LNCAP (cell line): Measurements from ENCODE around the gene CLGN.
A peak's percentile ranks its signal among the peaks of the same experiment; 100 is the strongest.

Source experiments
- TF ChIP-seq, protein P1 (sequence below): fragments of 450-650 bp; IDR thresholded peaks from 2 replicates; pipeline ENCODE4 v1.5.1; 2017; ENCODE audit warnings: mild to moderate bottlenecking

Gene CLGN, protein sequence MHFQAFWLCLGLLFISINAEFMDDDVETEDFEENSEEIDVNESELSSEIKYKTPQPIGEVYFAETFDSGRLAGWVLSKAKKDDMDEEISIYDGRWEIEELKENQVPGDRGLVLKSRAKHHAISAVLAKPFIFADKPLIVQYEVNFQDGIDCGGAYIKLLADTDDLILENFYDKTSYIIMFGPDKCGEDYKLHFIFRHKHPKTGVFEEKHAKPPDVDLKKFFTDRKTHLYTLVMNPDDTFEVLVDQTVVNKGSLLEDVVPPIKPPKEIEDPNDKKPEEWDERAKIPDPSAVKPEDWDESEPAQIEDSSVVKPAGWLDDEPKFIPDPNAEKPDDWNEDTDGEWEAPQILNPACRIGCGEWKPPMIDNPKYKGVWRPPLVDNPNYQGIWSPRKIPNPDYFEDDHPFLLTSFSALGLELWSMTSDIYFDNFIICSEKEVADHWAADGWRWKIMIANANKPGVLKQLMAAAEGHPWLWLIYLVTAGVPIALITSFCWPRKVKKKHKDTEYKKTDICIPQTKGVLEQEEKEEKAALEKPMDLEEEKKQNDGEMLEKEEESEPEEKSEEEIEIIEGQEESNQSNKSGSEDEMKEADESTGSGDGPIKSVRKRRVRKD

DNA sequence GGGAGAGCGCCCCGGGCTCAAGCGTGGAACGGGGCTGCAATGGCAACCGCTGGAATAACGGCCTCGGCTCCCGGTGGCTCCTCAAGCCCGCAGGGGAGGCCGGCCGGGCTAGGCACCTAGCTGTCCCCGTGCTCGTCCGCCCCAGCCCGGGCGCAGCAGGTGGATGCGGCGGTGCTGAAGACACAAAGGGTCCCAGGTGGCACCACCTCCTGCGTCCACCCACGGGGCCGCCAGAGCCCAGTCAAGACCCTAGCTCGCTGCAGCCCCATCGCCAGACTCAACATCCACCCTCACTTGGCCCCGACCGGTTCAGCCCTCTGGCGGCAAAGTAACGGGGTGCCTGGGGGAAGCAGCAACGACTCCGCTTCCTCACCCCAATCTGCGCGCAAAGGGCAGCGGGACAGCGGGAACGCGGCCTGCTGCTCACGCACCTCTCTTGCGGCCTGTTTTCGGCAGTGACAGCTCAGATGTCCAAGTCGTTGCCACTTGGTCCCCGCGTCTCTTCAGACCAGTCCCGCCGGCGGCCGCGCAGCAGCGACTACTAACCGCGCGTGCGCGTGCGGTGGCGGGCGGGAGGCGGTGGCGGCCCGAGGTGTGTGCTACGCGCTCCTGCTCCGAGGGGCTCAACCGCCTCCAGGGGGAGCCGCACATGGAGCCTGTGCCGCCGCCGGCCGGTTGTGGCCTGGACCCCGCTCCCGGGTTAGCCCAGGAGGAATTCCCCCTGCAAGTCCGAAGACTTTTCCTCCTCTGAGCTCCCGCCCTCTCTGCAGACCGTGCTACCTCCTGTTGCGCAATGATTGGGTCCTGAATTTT, at the start of gene CLGN:
TSS of gene CLGN (minus strand) at position 543 of the 813 bp plus-strand sequence. CDS start 14,570 bp downstream, outside the sequence.
- TF ChIP-seq, protein P1, sequence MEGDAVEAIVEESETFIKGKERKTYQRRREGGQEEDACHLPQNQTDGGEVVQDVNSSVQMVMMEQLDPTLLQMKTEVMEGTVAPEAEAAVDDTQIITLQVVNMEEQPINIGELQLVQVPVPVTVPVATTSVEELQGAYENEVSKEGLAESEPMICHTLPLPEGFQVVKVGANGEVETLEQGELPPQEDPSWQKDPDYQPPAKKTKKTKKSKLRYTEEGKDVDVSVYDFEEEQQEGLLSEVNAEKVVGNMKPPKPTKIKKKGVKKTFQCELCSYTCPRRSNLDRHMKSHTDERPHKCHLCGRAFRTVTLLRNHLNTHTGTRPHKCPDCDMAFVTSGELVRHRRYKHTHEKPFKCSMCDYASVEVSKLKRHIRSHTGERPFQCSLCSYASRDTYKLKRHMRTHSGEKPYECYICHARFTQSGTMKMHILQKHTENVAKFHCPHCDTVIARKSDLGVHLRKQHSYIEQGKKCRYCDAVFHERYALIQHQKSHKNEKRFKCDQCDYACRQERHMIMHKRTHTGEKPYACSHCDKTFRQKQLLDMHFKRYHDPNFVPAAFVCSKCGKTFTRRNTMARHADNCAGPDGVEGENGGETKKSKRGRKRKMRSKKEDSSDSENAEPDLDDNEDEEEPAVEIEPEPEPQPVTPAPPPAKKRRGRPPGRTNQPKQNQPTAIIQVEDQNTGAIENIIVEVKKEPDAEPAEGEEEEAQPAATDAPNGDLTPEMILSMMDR = peak; percentile 39

DNA sequence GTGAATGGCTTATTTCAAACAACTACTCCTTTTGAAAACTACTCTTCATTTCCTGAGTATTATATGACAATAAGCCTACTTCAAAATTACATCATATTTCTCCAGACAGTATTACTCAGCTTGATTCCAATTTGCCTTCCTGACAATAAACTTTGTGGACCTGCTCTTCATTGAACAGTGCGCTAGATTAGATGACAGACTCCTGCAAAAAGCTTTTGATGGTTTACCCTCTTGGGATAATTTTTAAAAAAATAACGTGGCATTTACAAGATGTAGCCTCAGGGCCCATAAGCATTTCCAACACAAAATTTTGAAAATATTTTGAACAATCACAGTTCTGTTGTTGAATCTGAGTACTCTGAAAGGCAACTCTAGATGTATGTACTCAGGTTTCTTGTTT, 44.7 kb upstream of the CLGN start:
- TF ChIP-seq, protein P1 = no peak

DNA sequence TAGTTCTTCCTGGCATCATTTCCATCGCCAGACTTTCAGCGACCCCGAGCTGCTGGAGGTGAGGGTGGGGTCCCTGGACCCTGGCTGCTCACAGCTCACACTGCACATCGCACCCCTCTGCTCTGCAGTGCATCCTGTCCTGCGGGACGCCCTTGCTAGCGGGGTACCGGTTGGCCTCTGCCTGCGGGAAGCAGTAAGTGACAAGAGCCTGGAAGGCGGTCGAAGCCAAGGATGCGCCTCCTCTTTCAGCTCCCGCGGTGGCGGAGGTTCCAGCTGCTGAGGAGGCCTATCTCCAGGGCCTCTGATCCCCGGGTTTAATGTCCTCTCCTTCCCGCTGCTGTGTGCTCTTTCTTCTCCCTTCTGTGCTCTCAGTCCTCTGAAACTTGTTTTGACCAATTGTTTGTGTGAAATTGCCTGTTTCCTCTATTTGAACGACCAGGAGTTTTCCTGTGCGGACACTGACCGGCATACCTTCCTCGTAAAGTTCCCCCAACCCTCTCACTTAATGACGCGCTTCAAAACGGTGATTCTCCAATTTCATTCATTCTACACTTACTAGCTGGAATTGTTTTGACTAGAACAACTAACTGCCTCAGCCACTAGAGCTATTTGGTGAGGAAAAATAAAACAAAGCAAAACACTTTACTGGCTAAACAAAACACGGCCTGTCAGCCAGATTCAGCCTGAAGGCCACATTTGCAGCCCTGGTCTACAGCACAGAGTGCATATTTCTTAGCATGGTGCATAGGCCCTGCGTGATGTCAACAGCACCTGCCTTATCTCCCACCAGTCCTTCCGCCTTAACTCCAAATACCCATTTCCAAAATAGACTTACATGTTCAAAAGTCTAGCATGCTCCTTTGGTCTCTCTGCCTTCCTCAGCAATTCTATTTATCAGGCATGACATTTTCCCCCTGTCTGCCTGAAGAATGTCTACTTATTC, 42.6 kb upstream of the CLGN start:
- TF ChIP-seq, protein P1 = no peak

DNA sequence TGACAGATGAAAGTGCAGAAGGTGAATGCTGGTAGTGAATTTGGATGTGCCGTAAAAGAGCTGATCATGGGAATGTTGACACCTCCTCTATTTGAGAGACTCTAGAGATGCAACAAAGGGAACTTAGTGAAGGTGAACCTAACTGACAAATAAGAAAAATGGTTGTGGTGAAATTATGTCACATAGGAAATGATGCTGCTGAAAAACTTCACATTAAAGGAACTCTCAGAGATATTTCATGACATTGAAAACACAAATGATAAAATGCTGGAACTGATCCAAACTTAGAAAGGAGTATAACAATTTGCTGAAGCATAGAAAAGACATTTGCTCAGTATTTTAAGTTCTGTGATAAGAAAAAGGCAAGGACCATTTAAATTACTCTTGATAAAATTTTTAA, 38.7 kb upstream of the CLGN start:
- TF ChIP-seq, protein P1 = no peak

DNA sequence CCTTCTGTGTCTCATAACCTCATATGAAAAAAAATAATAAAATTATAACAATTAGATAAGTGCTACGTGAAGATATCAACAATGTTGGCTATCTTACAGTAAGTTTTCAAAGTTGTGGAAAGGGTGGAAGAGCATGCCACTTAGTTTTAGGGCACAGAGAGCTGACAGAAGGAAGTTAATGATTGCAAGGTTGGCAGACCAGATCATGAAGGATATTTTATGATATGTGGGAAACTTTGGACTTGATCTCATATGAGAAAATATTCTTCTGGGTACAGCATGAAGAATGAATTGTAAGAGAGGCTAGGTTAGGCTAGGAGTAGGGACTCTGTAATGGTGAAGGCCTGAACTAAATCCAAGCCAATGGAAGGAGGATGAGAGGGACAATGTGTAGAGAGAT, 36.2 kb upstream of the CLGN start:
- TF ChIP-seq, protein P1 = no peak

DNA sequence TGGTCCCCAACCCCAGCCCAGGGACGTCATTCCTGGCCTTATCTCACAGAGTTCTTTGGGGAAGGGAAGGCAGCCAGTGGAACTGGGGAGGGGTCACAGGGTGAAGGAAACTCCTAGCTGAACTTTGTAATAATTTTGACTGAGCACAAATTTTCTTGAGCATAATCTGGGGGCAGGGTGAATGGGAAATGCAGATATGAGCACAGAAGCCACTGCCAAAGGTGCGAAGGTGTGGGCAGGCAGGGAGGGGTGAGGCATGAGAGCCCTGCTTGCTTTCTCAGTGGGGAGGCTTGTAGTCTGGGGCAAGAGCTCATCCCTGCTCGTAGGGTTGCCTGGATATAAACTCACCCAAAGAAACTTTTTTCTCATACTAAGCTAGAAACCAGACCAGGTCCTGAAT, 35.7 kb upstream of the CLGN start:
- TF ChIP-seq, protein P1 = no peak
